ENCODE measurements around the gene DTNBP1.

GRCh38 chr6:15521582-15521981 is 141.2 kb downstream of the DTNBP1 start:
- TF ChIP-seq POLR2A (IDR thresholded peaks at IDR 0.05) = no peak
- TF ChIP-seq, protein P1, sequence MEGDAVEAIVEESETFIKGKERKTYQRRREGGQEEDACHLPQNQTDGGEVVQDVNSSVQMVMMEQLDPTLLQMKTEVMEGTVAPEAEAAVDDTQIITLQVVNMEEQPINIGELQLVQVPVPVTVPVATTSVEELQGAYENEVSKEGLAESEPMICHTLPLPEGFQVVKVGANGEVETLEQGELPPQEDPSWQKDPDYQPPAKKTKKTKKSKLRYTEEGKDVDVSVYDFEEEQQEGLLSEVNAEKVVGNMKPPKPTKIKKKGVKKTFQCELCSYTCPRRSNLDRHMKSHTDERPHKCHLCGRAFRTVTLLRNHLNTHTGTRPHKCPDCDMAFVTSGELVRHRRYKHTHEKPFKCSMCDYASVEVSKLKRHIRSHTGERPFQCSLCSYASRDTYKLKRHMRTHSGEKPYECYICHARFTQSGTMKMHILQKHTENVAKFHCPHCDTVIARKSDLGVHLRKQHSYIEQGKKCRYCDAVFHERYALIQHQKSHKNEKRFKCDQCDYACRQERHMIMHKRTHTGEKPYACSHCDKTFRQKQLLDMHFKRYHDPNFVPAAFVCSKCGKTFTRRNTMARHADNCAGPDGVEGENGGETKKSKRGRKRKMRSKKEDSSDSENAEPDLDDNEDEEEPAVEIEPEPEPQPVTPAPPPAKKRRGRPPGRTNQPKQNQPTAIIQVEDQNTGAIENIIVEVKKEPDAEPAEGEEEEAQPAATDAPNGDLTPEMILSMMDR (IDR thresholded peaks at IDR 0.05) = no peak

Data from breast epithelium (tissue), 3 donors.